Smooth muscle cell (in vitro differentiated cells): ENCODE measurements around the gene KCNMA1. TPM values are rescaled to one million over a fixed set of nuclear protein-coding genes. Genes with fewer than 3 reads are reported as not detected.

Experiments
- DNase-seq: peaks from one replicate; lab custom pipeline; 2025; ENCODE audit not compliant: unreplicated experiment; lab: John Stamatoyannopoulos, UW
- H2AFZ ChIP-seq: fragments of 200-600 bp; sonication (generic); 2 replicates; pipeline ENCODE4 v1.6.0; 2016; ENCODE audit warnings: antibody characterized with exemption, low read depth, mild to moderate bottlenecking
- H3F3A ChIP-seq: fragments of 200-600 bp; sonication (generic); 2 replicates; pipeline ENCODE4 v1.6.0; 2017; ENCODE audit warnings: antibody characterized with exemption, low read depth
- H3K27ac ChIP-seq: fragments of 200-600 bp; sonication (generic); 2 replicates; pipeline ENCODE4 v1.5.1; 2016; ENCODE audit warnings: low read depth, mild to moderate bottlenecking
- H3K27me3 ChIP-seq: fragments of 200-600 bp; sonication (generic); 2 replicates; pipeline ENCODE4 v1.6.1; 2016; ENCODE audit warnings: low read depth, mild to moderate bottlenecking
- H3K36me3 ChIP-seq: fragments of 200-600 bp; sonication (generic); 2 replicates; pipeline ENCODE4 v1.5.1; 2016; ENCODE audit warnings: low read depth
- H3K4me1 ChIP-seq: fragments of 200-600 bp; sonication (generic); 2 replicates; pipeline ENCODE4 v1.5.1; 2016; ENCODE audit warnings: low read depth
- H3K4me2 ChIP-seq: fragments of 200-600 bp; sonication (generic); 2 replicates; pipeline ENCODE4 v1.6.0; 2016; ENCODE audit warnings: mild to moderate bottlenecking
- H3K4me3 ChIP-seq: fragments of 200-600 bp; sonication (generic); 2 replicates; pipeline ENCODE4 v1.5.1; 2016; ENCODE audit warnings: mild to moderate bottlenecking
- H3K79me2 ChIP-seq: fragments of 200-600 bp; sonication (generic); 2 replicates; pipeline ENCODE4 v1.6.0; 2016; ENCODE audit warnings: low read depth, mild to moderate bottlenecking
- H3K9ac ChIP-seq: fragments of 200-600 bp; sonication (generic); 2 replicates; pipeline ENCODE4 v1.6.0; 2016; ENCODE audit warnings: low read depth
- H3K9me3 ChIP-seq: fragments of 200-600 bp; sonication (generic); replicated peaks from 2 replicates; pipeline ENCODE4 v1.5.1; 2016; ENCODE audit warnings: low read depth
- H4K20me1 ChIP-seq: fragments of 200-600 bp; sonication (generic); 2 replicates; pipeline ENCODE4 v1.6.0; 2016; ENCODE audit warnings: low read depth
- WGBS: methylation state at CpG from one replicate; pipeline ENCODE4 v1.1.7; 2016; ENCODE audit warnings: low lambda C conversion rate; 5-methylcytosine and 5-hydroxymethylcytosine counted together
- polyA plus RNA-seq: library from polyadenylated mRNA; unstranded; fragments of >200 nt; fragmentation: Nextera tagmentation; extraction: Ambion mirVana; gene quantifications from 2 replicates; pipeline ENCODE4 v1.2.1, GENCODE V29; 2016
- total RNA-seq: library from RNA; depleted of rRNA; stranded (reverse); fragments of >200 nt; gene quantifications from 2 replicates; pipeline ENCODE4 v1.2.3, GENCODE V29; 2014
- TF ChIP-seq, protein P1 (sequence below): fragments of 200-600 bp; sonication (generic); IDR thresholded peaks from 2 replicates; pipeline ENCODE4 v1.5.1; 2017; ENCODE audit warnings: borderline replicate concordance, mild to moderate bottlenecking, antibody characterized with exemption; ENCODE audit not compliant: insufficient read depth, poor library complexity, severe bottlenecking

KCNMA1 gene
- total and polyA plus RNA-seq, 2 experiments from 2014 or later: 9.1 to 23.4 TPM

DNA sequence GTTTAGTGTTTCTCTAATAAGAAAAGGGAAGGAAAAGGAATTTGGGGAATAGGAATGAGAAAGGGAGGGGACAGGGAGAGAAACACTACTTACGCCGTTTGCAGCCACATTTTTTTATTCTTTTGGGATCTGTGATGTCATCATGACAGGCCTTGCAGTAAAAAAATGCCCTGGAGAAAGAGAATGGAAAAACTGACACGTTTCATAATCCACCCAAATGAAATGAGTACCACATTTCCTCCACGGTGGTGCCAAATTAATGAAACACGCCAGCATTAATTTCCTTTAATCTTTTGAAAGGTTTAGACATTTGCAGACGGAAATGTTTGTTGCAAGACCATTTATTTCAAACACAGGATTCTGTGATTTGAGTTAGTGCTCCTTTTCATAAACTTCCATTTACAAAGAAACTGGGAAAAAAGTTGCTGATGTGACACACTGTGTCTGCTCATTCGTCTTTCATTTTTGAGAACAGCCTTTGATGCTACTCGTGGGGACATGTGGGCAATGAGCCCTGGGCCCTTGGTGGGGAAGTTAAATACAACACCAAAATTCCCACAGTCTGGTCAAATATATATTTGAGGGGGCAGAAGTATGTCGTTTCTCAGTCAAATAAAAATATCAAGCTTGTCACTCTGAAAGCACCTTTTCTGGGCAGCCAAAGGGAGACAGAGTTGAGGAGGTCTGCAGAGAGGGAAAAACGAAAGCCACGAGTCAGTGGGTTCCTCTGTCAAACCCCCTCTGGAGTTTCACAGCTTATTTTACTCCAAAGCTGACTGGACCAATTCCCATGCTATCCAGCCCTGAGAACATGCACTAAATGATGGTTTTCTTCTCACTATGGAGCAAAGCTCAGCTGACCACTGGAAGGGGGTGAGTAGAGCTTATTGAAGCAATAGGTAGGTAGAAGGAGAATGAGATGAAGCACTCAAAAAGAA, 625.5 kb downstream of the KCNMA1 start:
- Histone ChIP-seq H3K4me3 (no peak overlapping the region), H3K9me3 (no peaks in the 10 kb centered on the region), H2AFZ (no peak overlapping the region), H4K20me1 (no peaks in the 10 kb centered on the region), H3K36me3 (no peaks in the 10 kb centered on the region), H3K79me2 (no peaks in the 10 kb centered on the region), H3K27me3 (no peaks in the 10 kb centered on the region), H3K9ac (no peak overlapping the region), H3K4me2 (no peak overlapping the region), H3F3A (no peaks in the 10 kb centered on the region), H3K4me1 (no peaks in the 10 kb centered on the region), H3K27ac (no peak overlapping the region)
- TF ChIP-seq, protein P1, sequence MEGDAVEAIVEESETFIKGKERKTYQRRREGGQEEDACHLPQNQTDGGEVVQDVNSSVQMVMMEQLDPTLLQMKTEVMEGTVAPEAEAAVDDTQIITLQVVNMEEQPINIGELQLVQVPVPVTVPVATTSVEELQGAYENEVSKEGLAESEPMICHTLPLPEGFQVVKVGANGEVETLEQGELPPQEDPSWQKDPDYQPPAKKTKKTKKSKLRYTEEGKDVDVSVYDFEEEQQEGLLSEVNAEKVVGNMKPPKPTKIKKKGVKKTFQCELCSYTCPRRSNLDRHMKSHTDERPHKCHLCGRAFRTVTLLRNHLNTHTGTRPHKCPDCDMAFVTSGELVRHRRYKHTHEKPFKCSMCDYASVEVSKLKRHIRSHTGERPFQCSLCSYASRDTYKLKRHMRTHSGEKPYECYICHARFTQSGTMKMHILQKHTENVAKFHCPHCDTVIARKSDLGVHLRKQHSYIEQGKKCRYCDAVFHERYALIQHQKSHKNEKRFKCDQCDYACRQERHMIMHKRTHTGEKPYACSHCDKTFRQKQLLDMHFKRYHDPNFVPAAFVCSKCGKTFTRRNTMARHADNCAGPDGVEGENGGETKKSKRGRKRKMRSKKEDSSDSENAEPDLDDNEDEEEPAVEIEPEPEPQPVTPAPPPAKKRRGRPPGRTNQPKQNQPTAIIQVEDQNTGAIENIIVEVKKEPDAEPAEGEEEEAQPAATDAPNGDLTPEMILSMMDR: no peak
- WGBS: 79% methylated on average over 11 of the region's 11 CpGs
- DNase-seq: no peak

GRCh38 chr10:77010430-77010829, 627.2 kb downstream of the KCNMA1 start:
- Histone ChIP-seq H3K4me1 (no peaks in the 10 kb centered on the region), H3K4me2 (no peak overlapping the region), H3K79me2 (no peaks in the 10 kb centered on the region), H3K27ac (no peak overlapping the region), H4K20me1 (no peaks in the 10 kb centered on the region), H3K27me3 (no peaks in the 10 kb centered on the region), H3F3A (no peaks in the 10 kb centered on the region), H3K9me3 (no peaks in the 10 kb centered on the region), H3K9ac (no peak overlapping the region), H2AFZ (no peak overlapping the region), H3K4me3 (no peak overlapping the region), H3K36me3 (no peaks in the 10 kb centered on the region)
- DNase-seq: no peak
- WGBS: 98% methylated on average over 3 of the region's 3 CpGs
- TF ChIP-seq, protein P1: no peak

DNA sequence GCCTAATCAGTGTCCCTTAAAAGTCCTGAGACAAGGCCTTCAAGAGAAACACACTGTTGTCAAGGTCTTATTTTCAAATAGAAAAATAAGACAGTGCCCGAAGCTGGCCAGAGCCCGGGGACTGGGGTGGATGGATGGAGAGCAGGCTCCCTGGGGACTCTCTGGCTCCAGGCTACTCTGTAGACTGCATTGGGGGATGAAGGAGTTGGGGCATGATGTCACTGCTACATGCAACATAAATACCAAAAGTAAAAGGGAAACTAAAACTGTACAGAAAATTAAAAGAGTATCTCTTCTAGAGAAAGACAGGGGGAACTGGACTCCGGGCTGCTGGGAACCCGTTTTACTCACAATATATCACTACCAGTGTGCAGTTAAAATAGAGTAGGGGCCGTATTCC, 629.8 kb downstream of the KCNMA1 start:
- Histone ChIP-seq H3K36me3 (no peaks in the 10 kb centered on the region), H3K4me1 (peaks cover 6% of the 10 kb centered on the region), H3K27me3 (no peaks in the 10 kb centered on the region), H3F3A (no peaks in the 10 kb centered on the region), H3K4me3 (no peak overlapping the region), H2AFZ (no peak overlapping the region), H3K9ac (no peak overlapping the region), H3K9me3 (no peaks in the 10 kb centered on the region), H3K27ac (no peak overlapping the region), H4K20me1 (no peaks in the 10 kb centered on the region), H3K4me2 (no peak overlapping the region), H3K79me2 (no peaks in the 10 kb centered on the region)
- whole genome bisulfite sequencing: 95% methylated on average over 5 of the region's 5 CpGs
- no peak for DNase-seq
- TF ChIP-seq, protein P1: no peak
